NCI-H2196 (cell line): ENCODE results near the gene HDGFL2.

Experiments
- DNase-seq: peaks from one replicate; lab custom pipeline; 2025; ENCODE audit not compliant: unreplicated experiment; lab: John Stamatoyannopoulos, UW

The HDGFL2 gene

GRCh38 chr19:4496304-4496703, 24.2 kb downstream of the HDGFL2 start:
- no peak for DNase-seq

DNA sequence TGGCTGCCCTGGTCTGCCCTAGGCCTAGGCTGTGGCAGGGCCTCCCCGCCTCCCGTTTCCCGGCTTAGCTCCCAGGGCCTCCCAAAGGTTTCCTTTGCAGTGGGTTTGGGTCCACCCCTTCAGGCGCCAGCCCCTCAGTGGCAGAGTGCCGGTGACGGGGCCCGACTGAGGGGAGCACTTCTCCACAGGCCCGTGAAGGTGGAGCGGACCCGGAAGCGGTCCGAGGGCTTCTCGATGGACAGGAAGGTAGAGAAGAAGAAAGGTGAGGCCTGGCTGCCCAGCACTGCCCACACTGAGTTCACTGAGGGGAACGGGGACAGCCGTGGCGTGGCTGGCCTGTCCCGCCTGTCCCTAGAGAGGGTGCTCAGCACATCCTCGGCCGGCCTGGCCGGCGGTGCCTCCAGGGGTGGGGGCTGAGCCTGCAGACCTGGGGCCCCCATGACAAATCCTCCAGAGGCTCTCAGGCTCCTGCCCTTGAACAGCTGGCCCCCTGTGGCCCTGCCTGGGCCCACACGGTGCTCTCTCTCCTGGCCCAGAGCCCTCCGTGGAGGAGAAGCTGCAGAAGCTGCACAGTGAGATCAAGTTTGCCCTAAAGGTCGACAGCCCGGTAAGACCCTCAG, 25.8 kb downstream of the HDGFL2 start:
- no peak for DNase-seq

DNA sequence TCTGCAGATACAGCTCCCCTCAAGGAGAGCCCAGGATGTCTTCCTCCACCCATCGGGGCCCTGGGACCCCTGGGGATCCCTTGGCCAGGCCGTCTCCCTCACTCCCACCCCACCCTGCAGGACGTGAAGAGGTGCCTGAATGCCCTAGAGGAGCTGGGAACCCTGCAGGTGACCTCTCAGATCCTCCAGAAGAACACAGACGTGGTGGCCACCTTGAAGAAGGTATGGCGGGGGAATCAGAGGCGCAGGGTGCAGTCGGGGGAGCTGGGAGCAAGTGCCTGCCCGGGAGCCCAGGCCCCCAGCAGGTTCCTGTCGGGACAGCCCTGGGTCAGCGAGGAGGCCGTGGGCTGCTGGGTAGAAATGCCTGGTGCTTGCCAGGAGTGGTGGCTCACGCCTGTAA, 26.6 kb downstream of the HDGFL2 start:
- no peak for DNase-seq

- no peak for DNase-seq
Measured at GRCh38 chr19:4499318-4499717, 27.2 kb downstream of the HDGFL2 start.

GRCh38 chr19:4499855-4500254, 27.8 kb downstream of the HDGFL2 start:
- DNase-seq, result no peak

DNA sequence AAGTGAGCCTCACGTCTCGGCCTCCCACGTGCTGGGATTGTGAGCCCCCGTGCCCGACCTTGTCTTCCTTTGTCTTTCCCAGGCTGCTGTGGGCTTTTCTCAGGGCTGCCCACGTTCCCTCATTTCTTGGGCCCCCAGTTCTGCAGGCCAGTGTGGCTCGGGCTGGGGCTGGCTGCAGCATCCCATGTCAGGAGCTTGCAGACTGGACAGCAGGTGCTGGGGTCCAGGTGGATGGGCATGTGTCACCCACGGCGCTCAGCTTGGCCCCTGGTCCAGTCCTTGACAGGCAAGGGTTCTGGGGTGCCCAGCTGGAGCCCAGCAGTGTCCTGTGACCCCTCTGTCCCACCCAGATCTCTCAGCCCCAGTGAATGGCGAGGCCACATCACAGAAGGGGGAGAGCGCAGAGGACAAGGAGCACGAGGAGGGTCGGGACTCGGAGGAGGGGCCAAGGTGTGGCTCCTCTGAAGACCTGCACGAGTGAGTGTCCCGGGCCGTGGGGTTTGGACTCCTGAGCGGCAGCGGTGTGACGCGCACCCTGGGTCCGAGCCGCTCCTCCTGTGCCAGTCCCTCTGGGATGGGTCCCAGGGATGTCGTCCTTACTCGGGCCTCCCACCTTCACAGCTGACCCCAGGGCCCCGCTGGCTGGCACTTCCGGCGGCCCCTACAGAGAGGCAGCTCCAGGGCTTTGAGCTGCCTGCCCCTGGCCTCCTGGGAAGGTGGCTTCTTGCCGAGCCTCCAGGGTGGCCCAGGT, 28.9 kb downstream of the HDGFL2 start:
- DNase-seq, result no peak

GRCh38 chr19:4501691-4502090, 29.6 kb downstream of the HDGFL2 start:
- no peak for DNase-seq

- no peak for DNase-seq
Measured at GRCh38 chr19:4502282-4503131, 30.4 kb downstream of the HDGFL2 start.

DNA sequence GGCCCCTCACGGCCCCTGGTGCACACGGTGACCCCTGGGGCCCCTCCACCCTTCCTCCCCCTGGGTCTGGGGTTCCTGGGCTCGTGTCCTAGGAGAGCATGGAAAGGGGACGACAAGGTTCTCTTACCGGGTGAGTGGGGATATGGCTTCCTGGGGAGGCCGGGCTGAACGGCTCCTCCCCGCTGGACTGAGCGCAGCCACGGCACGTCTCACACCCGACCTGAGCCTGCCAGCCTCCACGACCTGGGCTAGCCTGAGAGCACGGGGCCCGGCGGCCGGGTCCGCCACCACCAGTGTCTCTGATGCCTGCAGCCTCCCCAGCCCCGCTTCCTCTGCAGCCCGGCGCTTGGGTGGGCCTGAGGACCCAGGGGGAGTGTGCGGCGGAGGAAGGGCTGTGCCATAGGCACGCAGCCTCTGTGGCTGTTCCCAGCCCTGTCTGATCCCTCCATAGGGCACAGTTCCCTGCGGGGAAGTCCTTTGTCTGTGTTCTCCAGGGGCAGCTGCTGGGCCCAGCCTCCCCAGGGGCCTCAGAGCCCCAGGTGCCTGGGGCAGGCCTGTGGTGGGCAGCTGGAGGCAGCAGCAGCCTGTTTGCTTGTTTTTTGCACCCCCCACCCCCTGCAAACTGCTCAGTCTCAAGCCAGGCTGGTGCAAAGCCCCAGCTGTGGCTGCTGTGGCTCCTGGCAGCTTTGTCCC, 31.2 kb downstream of the HDGFL2 start:
- no peak for DNase-seq

- DNase-seq, result no peak
Measured at GRCh38 chr19:4503825-4504170, 31.7 kb downstream of the HDGFL2 start.

- no peak for DNase-seq
Measured at GRCh38 chr19:4504297-4504701, 32.2 kb downstream of the HDGFL2 start.

- no peak for DNase-seq
Measured at GRCh38 chr19:4504891-4505569, 32.9 kb downstream of the HDGFL2 start.

GRCh38 chr19:4505570-4506448, 33.7 kb downstream of the HDGFL2 start:
- DNase-seq, result no peak

DNA sequence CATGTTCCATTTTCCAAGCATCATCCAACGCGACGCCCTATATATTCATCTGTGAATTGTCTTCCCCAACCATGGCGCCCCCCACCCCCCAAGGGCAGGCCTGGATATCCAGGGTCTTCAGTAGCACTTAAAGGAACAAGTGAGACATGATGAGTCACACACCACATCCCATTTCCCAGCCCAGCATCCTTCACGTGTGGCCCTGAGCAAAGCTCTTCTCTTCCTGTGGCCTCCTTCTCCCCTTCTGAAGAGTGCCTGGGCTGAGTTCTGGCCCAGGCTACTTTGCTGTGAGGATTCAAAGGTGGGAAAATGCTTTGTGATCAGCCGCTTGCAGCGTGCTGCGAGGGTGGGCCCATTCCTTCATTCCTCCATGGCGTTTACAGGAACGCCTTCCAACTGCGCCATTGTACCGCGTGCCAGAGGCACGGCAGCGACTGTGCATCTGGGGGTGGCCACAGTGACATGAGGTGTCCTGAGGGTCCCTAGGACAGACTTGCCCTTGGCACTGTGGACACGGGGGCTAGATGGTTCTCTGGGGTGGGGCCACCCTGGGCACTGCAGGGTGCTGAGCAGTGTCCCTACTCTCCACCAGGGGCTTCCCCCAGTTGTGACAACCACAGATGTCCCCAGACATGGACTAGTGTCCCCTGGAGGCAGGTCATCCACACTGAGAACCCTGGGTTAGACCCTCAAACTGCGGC, 34.5 kb downstream of the HDGFL2 start:
- DNase-seq, result no peak

DNA sequence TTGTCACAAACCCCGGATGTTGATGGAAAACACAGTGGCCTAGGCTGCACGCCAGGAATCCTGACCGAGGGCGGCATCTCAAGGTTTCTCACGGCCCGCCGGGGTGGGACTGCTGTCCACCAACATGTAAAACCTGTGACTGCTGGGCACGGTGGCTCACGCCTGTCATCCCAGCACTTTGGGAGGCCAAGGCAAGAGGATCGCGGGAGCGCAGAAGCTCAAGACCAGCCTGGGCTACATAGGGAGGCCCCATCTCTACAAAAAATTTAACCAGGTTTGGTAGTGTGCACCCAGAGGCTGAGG, 35.0 kb downstream of the HDGFL2 start:
- no peak for DNase-seq

GRCh38 chr19:4507804-4508203, 35.7 kb downstream of the HDGFL2 start:
- DNase-seq, result no peak

GRCh38 chr19:4508698-4509097, 36.6 kb downstream of the HDGFL2 start:
- no peak for DNase-seq

DNA sequence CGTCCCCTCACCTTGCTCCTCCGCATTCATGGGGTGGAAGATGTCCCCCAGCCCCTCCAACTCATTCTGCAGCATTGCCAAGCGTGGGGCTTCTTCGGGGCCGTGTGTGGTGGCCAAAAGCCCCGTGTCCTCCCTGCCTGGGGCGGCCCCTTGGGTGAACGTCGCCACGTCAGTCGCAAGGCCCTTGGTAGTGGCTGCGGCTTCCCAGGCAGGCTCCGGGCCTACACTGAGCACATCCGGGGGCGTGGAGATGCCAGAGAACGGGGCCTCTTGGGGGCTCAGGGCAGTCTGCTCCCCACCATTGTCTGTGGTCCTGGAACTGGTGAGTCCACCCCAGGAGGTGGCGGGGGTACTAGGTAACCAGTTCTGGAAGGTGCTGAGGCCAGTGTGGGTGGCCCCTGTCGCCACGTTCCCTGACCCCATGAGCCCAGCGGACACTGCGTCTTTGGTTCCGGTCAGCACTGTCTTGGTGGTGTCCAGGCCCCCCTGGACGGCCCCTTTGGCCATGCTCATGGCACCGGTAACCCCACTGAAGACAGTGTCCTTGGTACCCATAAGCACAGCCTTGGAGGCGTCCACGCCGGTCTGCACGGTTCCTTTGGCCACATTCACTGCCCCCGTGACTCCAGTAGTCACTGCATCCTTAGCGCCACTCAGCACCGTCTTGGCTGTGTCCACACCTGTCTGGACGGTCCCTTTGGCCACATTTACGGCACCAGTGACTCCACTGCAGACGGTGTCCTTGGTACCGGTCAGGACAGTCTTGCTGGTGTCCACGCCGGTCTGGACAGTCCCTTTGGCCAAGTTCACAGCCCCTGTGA, 38.5 kb downstream of the HDGFL2 start:
- no peak for DNase-seq
